ENCODE results near the gene PARD3B. TPM values are rescaled to one million over a fixed set of nuclear protein-coding genes. Genes with fewer than 3 reads are reported as not detected.

Gene PARD3B
- total RNA-seq, 1 experiment from 2014 or later: 3.6 TPM

DNA sequence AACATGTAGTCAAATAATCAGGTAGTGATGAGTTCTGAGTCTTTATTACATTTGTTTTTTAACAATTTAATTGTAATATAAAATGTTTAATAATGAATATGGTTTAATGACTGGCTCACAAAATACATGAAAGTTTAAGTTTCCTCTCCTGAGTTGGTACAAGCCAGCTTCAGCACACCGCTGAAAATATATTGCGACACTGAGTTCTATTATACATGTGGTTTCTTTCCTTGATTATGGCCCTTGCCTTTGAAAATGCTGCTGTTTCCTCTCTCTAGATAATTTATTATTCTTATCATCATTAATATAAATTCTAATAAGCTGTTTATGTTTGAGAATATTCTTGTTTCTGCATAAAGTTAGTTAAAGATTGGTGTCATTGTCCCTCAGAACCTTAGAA lies 249.3 kb downstream of the PARD3B start:
- in situ Hi-C loops (cut with HindIII; ENCODE audit: low pct_unique_long_range_greater_than_20kb, low sequenced_read_pairs): no loop called here
- H3K36me3 ChIP-seq (ENCODE audit: control insufficient read depth, insufficient read depth, low read length): no peaks in the 10 kb centered on the region
- H3K9me3 ChIP-seq (ENCODE audit: control insufficient read depth, insufficient read depth, low read depth, low read length): no peaks in the 10 kb centered on the region
- H3K4me3 ChIP-seq (ENCODE audit: low read depth in 2 of 2, low read length in 2 of 2): no peak overlapping the region
- DNase-seq (ENCODE audit: low read depth, low spot score) (no peak), ATAC-seq (no peak)
- BruUV-seq (replicated peaks): no TSS peak
- no peaks in the 10 kb centered on the region for H3K27me3 ChIP-seq (ENCODE audit: control insufficient read depth, insufficient read depth, low read length)
- POLR2A ChIA-PET: no interaction called here
- intact Hi-C loops (cut with micrococcal nuclease; ENCODE audit: unreplicated experiment): no loop called here
- TF ChIP-seq TCF7L2 (IDR thresholded peaks at IDR 0.05; ENCODE audit: low read depth, low read length): no peak
- no peak for TF ChIP-seq SIN3A (IDR thresholded peaks at IDR 0.05; ENCODE audit: borderline replicate concordance, insufficient read depth, low read depth, low read length)
- TF ChIP-seq POLR2AphosphoS5 (IDR thresholded peaks at IDR 0.05; ENCODE audit: low read depth, low read length): no peak
- TF ChIP-seq, protein P1, sequence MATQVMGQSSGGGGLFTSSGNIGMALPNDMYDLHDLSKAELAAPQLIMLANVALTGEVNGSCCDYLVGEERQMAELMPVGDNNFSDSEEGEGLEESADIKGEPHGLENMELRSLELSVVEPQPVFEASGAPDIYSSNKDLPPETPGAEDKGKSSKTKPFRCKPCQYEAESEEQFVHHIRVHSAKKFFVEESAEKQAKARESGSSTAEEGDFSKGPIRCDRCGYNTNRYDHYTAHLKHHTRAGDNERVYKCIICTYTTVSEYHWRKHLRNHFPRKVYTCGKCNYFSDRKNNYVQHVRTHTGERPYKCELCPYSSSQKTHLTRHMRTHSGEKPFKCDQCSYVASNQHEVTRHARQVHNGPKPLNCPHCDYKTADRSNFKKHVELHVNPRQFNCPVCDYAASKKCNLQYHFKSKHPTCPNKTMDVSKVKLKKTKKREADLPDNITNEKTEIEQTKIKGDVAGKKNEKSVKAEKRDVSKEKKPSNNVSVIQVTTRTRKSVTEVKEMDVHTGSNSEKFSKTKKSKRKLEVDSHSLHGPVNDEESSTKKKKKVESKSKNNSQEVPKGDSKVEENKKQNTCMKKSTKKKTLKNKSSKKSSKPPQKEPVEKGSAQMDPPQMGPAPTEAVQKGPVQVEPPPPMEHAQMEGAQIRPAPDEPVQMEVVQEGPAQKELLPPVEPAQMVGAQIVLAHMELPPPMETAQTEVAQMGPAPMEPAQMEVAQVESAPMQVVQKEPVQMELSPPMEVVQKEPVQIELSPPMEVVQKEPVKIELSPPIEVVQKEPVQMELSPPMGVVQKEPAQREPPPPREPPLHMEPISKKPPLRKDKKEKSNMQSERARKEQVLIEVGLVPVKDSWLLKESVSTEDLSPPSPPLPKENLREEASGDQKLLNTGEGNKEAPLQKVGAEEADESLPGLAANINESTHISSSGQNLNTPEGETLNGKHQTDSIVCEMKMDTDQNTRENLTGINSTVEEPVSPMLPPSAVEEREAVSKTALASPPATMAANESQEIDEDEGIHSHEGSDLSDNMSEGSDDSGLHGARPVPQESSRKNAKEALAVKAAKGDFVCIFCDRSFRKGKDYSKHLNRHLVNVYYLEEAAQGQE (IDR thresholded peaks at IDR 0.05; ENCODE audit: insufficient read depth in 1 of 2, low read depth in 2 of 2, low read length in 1 of 2): no peak
- TF ChIP-seq, protein P2, sequence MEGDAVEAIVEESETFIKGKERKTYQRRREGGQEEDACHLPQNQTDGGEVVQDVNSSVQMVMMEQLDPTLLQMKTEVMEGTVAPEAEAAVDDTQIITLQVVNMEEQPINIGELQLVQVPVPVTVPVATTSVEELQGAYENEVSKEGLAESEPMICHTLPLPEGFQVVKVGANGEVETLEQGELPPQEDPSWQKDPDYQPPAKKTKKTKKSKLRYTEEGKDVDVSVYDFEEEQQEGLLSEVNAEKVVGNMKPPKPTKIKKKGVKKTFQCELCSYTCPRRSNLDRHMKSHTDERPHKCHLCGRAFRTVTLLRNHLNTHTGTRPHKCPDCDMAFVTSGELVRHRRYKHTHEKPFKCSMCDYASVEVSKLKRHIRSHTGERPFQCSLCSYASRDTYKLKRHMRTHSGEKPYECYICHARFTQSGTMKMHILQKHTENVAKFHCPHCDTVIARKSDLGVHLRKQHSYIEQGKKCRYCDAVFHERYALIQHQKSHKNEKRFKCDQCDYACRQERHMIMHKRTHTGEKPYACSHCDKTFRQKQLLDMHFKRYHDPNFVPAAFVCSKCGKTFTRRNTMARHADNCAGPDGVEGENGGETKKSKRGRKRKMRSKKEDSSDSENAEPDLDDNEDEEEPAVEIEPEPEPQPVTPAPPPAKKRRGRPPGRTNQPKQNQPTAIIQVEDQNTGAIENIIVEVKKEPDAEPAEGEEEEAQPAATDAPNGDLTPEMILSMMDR (IDR thresholded peaks at IDR 0.05): no peak
- no peak overlapping the region for H3K27ac ChIP-seq (ENCODE audit: low read length)
- no peaks in the 10 kb centered on the region for H3K4me1 ChIP-seq (ENCODE audit: control insufficient read depth, insufficient read depth, low read length)
- CTCF ChIA-PET: no interaction called here

DNA sequence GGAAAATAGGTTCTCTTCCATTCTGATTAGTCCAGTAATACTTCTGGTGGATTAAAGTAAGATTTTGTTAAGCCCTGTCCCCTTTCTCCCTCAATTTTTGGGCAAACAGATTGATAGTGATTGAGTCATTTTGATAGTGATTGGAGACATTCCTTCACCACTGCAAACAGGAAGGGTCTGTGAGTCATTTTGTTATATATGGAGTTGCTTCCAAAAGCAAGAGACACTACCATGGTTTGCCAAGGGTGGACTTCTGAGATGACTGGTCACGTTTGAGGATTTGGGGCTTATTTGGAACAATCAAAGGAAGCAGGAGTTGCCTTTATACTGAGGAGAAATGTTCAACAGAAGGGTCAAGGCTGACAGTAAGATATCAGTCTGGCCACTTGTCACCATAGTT lies 249.9 kb downstream of the PARD3B start:
- BruUV-seq (replicated peaks): no TSS peak
- in situ Hi-C loops (cut with HindIII; ENCODE audit: low pct_unique_long_range_greater_than_20kb, low sequenced_read_pairs) (no loop called here), intact Hi-C loops (cut with micrococcal nuclease; ENCODE audit: unreplicated experiment) (no loop called here)
- ChIA-PET CTCF (no interaction called here), POLR2A (no interaction called here)
- Histone ChIP-seq H3K36me3 (ENCODE audit: control insufficient read depth, insufficient read depth, low read length) (no peaks in the 10 kb centered on the region), H3K9me3 (ENCODE audit: control insufficient read depth, insufficient read depth, low read depth, low read length) (no peaks in the 10 kb centered on the region), H3K27me3 (ENCODE audit: control insufficient read depth, insufficient read depth, low read length) (no peaks in the 10 kb centered on the region), H3K27ac (ENCODE audit: low read length) (no peak overlapping the region), H3K4me1 (ENCODE audit: control insufficient read depth, insufficient read depth, low read length) (no peaks in the 10 kb centered on the region), H3K4me3 (ENCODE audit: low read depth in 2 of 2, low read length in 2 of 2) (no peak overlapping the region)
- TF ChIP-seq POLR2AphosphoS5 (IDR thresholded peaks at IDR 0.05; ENCODE audit: low read depth, low read length): no peak
- no peak for TF ChIP-seq SIN3A (IDR thresholded peaks at IDR 0.05; ENCODE audit: borderline replicate concordance, insufficient read depth, low read depth, low read length)
- TF ChIP-seq, protein P2 (IDR thresholded peaks at IDR 0.05): no peak
- no peak for TF ChIP-seq TCF7L2 (IDR thresholded peaks at IDR 0.05; ENCODE audit: low read depth, low read length)
- TF ChIP-seq, protein P1 (IDR thresholded peaks at IDR 0.05; ENCODE audit: insufficient read depth in 1 of 2, low read depth in 2 of 2, low read length in 1 of 2): no peak
- ATAC-seq (no peak), DNase-seq (ENCODE audit: low read depth, low spot score) (no peak)

Measured in Panc1 (cell line).